ENCODE measurements around the gene TTL. TPM values are rescaled to one million over a fixed set of nuclear protein-coding genes. Genes with fewer than 3 reads are reported as not detected.

The TTL gene
- total and polyA plus RNA-seq, 11 donors: 13.0 to 55.3 (median 38.7) TPM

GRCh38 chr2:112577756-112578155 is 95.8 kb downstream of the TTL start:
- 40 to 49% (median 42%) methylated on average over 5 of the region's 5 CpGs for WGBS, 4 donors

DNA sequence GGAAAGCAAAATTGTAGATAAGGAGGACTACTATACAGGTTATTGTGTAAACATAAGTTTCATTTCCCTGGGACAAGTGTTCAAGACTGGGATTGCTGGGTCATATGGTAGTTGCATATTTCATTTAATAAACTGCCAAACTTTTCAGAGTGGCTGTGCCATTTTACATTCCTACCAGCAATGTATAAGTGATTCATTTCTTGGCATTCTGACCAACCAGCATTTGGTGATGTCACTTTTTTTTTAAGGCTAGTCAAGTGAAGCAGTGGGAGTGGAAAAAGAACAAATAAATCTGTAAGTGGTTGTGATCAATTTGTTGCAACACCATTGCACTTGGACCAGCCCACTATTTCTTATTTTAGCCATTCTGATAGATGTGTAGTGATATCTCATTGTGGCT is 97.3 kb downstream of the TTL start:
- H3K27me3 ChIP-seq: no peaks in the 10 kb centered on the region
- H3K36me3 ChIP-seq: peaks cover 0 to 27% (median 24%) of the 10 kb centered on the region in 9 donors
- H3K4me1 ChIP-seq: peaks cover 0 to 18% (median 7%) of the 10 kb centered on the region in 12 donors
- DNase-seq (no peak), ATAC-seq (no peak)
- H3K27ac ChIP-seq: no peak overlapping the region
- intact Hi-C loops (cut with DNase I): loop anchor here in 1 of 10 donors (10.0 kb wide), 1 partner anchor 94 kb away; the partner anchor contains the start of gene TTL
- no peak for TF ChIP-seq POLR2A (IDR thresholded peaks at IDR 0.05)
- no peak for TF ChIP-seq CTCF (IDR thresholded peaks at IDR 0.05)
- no peak overlapping the region for H3K4me3 ChIP-seq
- no peaks in the 10 kb centered on the region for H3K9me3 ChIP-seq

More at GRCh38 chr2:112577756-112578155, 95.8 kb downstream of the TTL start:
- Histone ChIP-seq H3K27ac (no peak overlapping the region), H3K4me1 (peaks cover 0 to 9% (median under 1%) of the 10 kb centered on the region in 12 donors), H3K27me3 (no peaks in the 10 kb centered on the region), H3K4me3 (no peak overlapping the region), H3K36me3 (peaks cover 2 to 42% (median 39%) of the 10 kb centered on the region in 9 donors), H3K9me3 (no peaks in the 10 kb centered on the region)
- DNase-seq (no peak), ATAC-seq (no peak)
- TF ChIP-seq CTCF (IDR thresholded peaks at IDR 0.05) (no peak), POLR2A (IDR thresholded peaks at IDR 0.05) (no peak)
- intact Hi-C loops (cut with DNase I): loop anchor here in 1 of 10 donors (10.0 kb wide), 1 partner anchor 93 kb away; the partner anchor contains the start of gene TTL

DNA sequence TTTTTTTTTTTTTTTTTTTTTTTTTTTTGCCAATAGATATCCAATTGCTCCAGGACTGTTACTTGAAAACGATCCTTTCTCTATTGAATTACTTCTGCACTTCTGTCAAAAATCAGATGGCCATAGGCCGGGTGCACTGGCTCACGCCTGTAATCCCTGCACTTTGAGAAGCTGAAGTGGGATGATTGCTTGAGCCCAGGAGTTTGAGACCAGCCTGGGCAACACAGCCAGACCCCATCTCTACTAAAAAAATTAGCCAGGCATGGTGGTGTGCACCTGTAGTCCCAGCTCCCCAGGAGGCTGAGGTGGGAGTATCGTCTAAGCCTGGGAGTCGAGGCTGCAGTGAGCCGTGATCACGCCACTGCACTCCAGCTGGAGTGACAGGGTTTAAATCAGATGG is 98.1 kb downstream of the TTL start:
- peaks cover under 1 to 22% (median 10%) of the 10 kb centered on the region in 12 donors for H3K4me1 ChIP-seq
- ATAC-seq (no peak), DNase-seq (no peak)
- peaks cover 0 to 19% (median 16%) of the 10 kb centered on the region in 9 donors for H3K36me3 ChIP-seq
- intact Hi-C loops (cut with DNase I): loop anchor here in 7 of 10 donors (5.0 to 10.0 kb wide), 7 partner anchors 38 to 455 kb away; partner anchors contain the start of genes TTL (in 4 of the 7), POLR1B (in 3 of the 7), ZC3H6 (in 3 of the 7) and ZC3H8 (in 1 of the 7)
- H3K27ac ChIP-seq: no peak overlapping the region
- H3K27me3 ChIP-seq: no peaks in the 10 kb centered on the region
- TF ChIP-seq CTCF (IDR thresholded peaks at IDR 0.05): no peak
- TF ChIP-seq POLR2A (IDR thresholded peaks at IDR 0.05): no peak
- no peak overlapping the region for H3K4me3 ChIP-seq
- WGBS, 4 donors: 90 to 94% (median 92%) methylated on average over 7 of the region's 7 CpGs
- no peaks in the 10 kb centered on the region for H3K9me3 ChIP-seq

DNA sequence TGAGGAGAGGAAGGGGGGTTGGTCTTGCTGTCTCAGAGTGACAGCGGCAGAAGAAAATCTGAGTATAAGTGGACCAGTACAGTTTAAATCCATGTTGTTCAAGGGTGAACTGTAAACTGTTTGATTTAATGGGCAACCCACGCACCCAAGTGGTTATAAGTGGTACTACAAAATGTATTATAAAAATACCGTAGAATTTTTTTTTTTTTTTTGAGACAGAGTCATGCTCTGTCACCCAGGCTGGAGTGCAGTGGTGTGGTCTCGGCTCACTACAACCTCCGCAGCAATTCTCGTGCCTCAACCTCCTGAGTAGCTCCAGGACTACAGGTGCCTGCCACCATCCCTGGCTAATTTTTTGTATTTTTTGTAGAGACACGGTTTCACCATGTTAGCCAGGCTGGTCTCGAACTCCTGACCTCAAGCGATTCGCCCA is 100.4 kb downstream of the TTL start:
- no peaks in the 10 kb centered on the region for H3K27me3 ChIP-seq
- H3K36me3 ChIP-seq: peaks cover 0 to 14% (median 12%) of the 10 kb centered on the region in 9 donors
- intact Hi-C loops (cut with DNase I): loop anchor here in 8 of 10 donors (1.0 to 10.0 kb wide), 9 partner anchors 40 to 458 kb away; partner anchors contain the start of genes TTL (in 5 of the 8), POLR1B (in 3 of the 8), ZC3H6 (in 3 of the 8) and ZC3H8 (in 1 of the 8)
- ATAC-seq (peak in 1 of 4 donors; percentile 2), DNase-seq (peak in 1 of 5 donors; percentile 12)
- WGBS, 4 donors: 40 to 42% (median 41%) methylated on average over 10 of the region's 10 CpGs
- TF ChIP-seq POLR2A (IDR thresholded peaks at IDR 0.05) (no peak), CTCF (IDR thresholded peaks at IDR 0.05) (peak; percentile 45 to 83 (median 67))
- no peak overlapping the region for H3K27ac ChIP-seq
- no peak overlapping the region for H3K4me3 ChIP-seq
- H3K9me3 ChIP-seq: no peaks in the 10 kb centered on the region
- peaks cover 4 to 31% (median 17%) of the 10 kb centered on the region in 12 donors for H3K4me1 ChIP-seq

Measured in heart left ventricle (tissue), 16 donors.